ENCODE measurements around the gene KDM3B. TPM values are rescaled to one million over a fixed set of nuclear protein-coding genes. Genes with fewer than 3 reads are reported as not detected.

KDM3B gene
- polyA plus RNA-seq, 1 of the 3 experiments (the other 2 are of a cell fraction) = 22.4 TPM

DNA sequence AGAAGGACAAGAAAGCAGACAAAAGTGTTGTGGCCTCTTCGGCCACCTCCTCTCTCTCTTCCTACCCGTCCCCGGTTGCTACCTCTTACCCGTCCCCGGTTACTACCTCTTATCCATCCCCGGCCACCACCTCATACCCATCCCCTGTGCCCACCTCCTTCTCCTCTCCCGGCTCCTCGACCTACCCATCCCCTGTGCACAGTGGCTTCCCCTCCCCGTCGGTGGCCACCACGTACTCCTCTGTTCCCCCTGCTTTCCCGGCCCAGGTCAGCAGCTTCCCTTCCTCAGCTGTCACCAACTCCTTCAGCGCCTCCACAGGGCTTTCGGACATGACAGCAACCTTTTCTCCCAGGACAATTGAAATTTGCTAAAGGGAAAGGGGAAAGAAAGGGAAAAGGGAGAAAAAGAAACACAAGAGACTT is 115.2 kb downstream of the KDM3B start:
- H4K20me1 ChIP-seq (ENCODE audit: insufficient read depth) = peaks cover 37% of the 10 kb centered on the region
- H3K79me2 ChIP-seq (ENCODE audit: insufficient read depth) = peaks cover 12% of the 10 kb centered on the region; the same call in 1 of the 2 replicates
- H3K4me3 ChIP-seq (ENCODE audit: low read depth in 2 of 2, low read length in 1 of 2) = peak overlapping the region in 1 of 2 experiments; percentile 83; a peak in 1 of 4 replicates
- H3K9me3 ChIP-seq = no peaks in the 10 kb centered on the region
- WGBS (ENCODE audit: low lambda C conversion rate) = 96% methylated on average over 14 of the region's 14 CpGs
- H3K27me3 ChIP-seq (ENCODE audit: insufficient read depth) = no peaks in the 10 kb centered on the region
- peak; percentile 20 for DNase-seq
- H3K4me2 ChIP-seq = peak overlapping the region; percentile 98; the same call in 1 of the 2 replicates
- H3F3A ChIP-seq (replicated peaks; ENCODE audit: insufficient read depth) = peaks cover 38% of the 10 kb centered on the region
- TF ChIP-seq NRF1 (IDR thresholded peaks at IDR 0.05; ENCODE audit: low read depth, low read length) (no peak), CTCF (IDR thresholded peaks at IDR 0.05) (no peak), RAD21 (IDR thresholded peaks at IDR 0.05; ENCODE audit: low read length) (no peak), MEF2A (IDR thresholded peaks at IDR 0.05; ENCODE audit: borderline replicate concordance, low read depth) (no peak), CHD2 (IDR thresholded peaks at IDR 0.05; ENCODE audit: low read length, partially characterized antibody) (no peak), SMC3 (IDR thresholded peaks at IDR 0.05; ENCODE audit: low read depth, low read length) (no peak), RFX5 (IDR thresholded peaks at IDR 0.05; ENCODE audit: low read length) (no peak), FOSL2 (IDR thresholded peaks at IDR 0.05; ENCODE audit: borderline replicate concordance, low read depth) (no peak), NFIC (IDR thresholded peaks at IDR 0.05; ENCODE audit: borderline replicate concordance) (no peak), RXRA (IDR thresholded peaks at IDR 0.05; ENCODE audit: borderline replicate concordance, low read depth) (no peak), USF1 (IDR thresholded peaks at IDR 0.05; ENCODE audit: borderline replicate concordance, low read depth) (no peak), YY1 (IDR thresholded peaks at IDR 0.05; ENCODE audit: low read depth) (no peak), ELF1 (IDR thresholded peaks at IDR 0.05) (no peak), EP300 (IDR thresholded peaks at IDR 0.05; ENCODE audit: borderline replicate concordance in 1 of 2, low read depth in 1 of 2, low read length in 1 of 2) (no peak), MXI1 (IDR thresholded peaks at IDR 0.05; ENCODE audit: low read depth, low read length) (no peak), TAF1 (IDR thresholded peaks at IDR 0.05; ENCODE audit: borderline replicate concordance, low read depth, low read length) (no peak)
- TF ChIP-seq, protein P1, sequence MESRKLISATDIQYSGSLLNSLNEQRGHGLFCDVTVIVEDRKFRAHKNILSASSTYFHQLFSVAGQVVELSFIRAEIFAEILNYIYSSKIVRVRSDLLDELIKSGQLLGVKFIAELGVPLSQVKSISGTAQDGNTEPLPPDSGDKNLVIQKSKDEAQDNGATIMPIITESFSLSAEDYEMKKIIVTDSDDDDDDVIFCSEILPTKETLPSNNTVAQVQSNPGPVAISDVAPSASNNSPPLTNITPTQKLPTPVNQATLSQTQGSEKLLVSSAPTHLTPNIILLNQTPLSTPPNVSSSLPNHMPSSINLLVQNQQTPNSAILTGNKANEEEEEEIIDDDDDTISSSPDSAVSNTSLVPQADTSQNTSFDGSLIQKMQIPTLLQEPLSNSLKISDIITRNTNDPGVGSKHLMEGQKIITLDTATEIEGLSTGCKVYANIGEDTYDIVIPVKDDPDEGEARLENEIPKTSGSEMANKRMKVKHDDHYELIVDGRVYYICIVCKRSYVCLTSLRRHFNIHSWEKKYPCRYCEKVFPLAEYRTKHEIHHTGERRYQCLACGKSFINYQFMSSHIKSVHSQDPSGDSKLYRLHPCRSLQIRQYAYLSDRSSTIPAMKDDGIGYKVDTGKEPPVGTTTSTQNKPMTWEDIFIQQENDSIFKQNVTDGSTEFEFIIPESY (IDR thresholded peaks at IDR 0.05; ENCODE audit: borderline replicate concordance, low read depth) = no peak
- TF ChIP-seq, protein P2, sequence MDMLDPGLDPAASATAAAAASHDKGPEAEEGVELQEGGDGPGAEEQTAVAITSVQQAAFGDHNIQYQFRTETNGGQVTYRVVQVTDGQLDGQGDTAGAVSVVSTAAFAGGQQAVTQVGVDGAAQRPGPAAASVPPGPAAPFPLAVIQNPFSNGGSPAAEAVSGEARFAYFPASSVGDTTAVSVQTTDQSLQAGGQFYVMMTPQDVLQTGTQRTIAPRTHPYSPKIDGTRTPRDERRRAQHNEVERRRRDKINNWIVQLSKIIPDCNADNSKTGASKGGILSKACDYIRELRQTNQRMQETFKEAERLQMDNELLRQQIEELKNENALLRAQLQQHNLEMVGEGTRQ (IDR thresholded peaks at IDR 0.05; ENCODE audit: borderline replicate concordance, low read depth, low read length) = no peak
- no peaks in the 10 kb centered on the region for H3K9me2 ChIP-seq
- H2AFZ ChIP-seq (ENCODE audit: low read depth) = no peak overlapping the region
- peaks cover 9 to 19% of the 10 kb centered on the region in 2 experiments; a peak in 1 of 4 replicates for H3K4me1 ChIP-seq (ENCODE audit: control insufficient read depth in 1 of 2, insufficient read depth in 2 of 2, low read depth in 1 of 2, low read length in 1 of 2)
- peaks cover 0 to 13% of the 10 kb centered on the region in 2 experiments for H3K36me3 ChIP-seq (replicated peaks in 1 of 2; ENCODE audit: control insufficient read depth in 1 of 2, insufficient read depth in 2 of 2, low read length in 1 of 2)
- POLR2A ChIA-PET = no interaction called here
- no peak overlapping the region for H3K9ac ChIP-seq
- CTCF ChIA-PET = interaction anchor here (1.8 to 11.7 kb wide), 4 partner anchors 18 to 32 kb away, joined by 5 to 196 read pairs (median 69); no protein-coding TSS in a partner anchor
- no peak overlapping the region for H3K27ac ChIP-seq (ENCODE audit: low read depth in 2 of 2, low read length in 1 of 2)

Data from SK-N-SH (cell line).